ENCODE data around the gene FRY.

The FRY gene

DNA sequence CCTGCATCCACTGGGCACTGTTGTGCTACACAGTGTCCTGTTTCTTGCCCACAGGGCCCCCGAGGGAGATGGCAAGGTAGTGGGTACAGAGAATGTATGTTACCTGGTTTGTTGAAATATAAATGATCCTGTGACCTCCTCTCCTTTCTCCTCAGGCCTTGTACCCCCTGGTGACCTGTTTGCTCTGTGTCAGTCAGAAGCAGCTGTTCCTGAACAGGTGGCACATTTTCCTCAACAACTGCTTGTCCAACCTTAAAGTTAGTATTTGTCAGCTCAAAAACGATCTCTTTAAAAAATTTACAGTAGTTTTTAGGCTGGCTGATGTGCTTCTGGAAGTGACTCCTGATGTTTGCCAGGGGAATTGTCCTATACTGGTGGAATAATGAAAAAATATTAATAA, 105.1 kb downstream of the FRY start:
- no peak for DNase-seq

DNA sequence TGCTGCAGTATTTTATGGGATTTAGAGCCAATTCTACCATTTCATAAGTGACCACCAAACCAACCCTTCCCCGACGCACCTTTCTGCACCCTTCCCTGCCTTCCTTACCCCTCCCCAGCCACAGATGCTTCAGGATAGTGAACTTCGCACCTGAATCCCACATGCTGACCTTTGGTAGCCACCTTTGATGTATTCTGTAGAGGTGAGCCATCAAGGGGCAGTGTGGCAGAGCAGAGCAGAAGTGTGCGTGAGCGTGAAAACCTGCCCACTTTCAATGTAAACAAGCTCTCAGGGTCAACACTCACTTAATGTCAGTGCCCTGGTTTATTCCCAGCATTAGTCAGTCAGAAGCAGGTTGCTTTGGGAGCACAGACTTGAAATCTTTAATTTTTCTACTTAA, 107.7 kb downstream of the FRY start:
- DNase-seq, result no peak

DNA sequence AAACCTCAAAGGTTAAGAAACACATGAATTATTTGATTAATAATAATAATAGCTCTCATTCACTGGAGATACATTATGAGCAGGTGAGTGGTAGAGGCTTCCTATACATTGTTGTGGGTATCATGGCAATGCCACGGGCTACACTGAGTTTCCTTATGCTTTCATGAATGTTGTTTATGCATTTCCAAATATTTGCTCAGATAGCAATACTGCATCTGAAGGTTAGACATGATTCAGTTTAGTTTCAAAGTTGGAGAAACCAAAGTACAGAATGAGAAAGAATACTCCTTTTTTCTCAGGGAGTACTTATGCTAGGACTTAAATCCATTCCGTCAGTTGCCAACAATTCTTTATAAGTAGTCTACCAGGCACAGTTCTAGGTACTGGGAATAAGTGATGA, 108.5 kb downstream of the FRY start:
- no peak for DNase-seq

DNA sequence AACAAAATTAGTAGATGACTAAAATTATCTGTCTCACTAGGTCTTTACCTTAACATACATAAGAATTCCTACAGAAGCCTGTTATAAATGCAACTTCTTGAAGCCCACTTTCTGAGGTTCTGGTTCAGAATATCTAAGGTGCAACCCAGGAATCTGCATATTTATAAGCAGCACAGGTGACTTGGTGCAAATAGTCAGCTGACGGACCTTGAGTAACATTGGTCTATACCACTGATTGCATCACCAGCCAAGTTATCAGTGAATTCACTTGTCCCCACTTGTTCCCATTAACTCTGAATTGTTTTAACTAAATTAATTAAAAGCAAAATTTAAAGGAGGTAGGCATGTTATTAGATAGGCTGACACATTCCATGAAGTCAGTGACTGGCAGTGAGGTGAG, 109.9 kb downstream of the FRY start:
- DNase-seq, result no peak

DNA sequence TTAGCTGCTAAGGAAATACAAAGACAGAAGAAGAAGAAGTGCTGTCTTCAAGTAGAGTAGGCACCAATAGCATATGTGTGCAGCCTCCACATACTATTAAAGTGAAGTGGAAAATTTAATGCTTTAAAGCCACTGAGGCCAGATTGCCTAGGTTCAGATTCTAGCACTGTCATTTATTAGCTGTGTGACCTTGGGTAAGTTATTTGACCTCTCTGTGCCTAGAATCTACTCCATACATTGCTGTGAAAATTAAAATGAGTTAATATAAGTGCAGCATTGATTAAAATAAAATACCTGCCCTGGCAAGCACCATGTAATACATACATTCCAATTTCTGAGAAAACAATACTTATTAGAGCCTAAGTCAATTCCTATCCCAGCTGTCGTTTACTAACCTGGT, 110.5 kb downstream of the FRY start:
- DNase-seq, result no peak

DNA sequence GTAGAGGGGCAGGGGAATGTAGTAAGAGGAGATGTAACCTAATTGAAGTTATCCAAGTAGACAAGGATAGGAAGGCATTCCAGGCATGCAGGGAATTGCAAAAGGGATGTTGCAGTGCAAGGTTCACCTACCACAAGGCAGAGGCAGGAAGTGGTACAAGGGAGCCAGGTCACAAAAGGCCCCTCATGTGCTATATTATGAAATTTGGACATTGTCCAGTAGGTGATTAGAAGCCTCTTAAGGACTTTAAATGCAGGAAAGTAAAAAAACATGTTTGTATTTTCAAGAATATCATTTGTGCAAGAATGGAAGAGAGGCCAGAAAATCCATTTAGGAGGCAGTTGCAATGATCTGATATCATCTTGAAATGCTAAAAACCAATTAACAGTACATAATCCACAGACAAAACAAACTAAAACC, 111.4 kb downstream of the FRY start:
- DNase-seq, result no peak

DNA sequence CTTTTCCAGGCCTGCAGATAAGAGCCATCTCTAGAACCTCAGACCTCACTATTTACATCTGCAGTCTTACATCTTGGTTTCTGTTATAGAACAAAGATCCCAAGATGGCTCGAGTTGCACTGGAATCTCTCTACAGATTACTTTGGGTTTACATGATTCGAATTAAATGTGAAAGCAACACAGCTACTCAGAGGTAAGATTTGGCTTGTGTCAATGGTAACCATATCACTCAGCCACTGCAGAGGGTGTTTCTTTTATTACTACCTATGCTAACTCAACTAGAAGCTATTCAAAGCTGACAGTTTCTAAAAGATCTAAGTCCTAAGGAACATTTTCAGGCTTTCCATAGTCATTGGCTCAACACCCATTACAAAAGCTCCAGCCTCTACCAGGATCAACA, 115.6 kb downstream of the FRY start:
- peak; percentile 16 for DNase-seq

DNA sequence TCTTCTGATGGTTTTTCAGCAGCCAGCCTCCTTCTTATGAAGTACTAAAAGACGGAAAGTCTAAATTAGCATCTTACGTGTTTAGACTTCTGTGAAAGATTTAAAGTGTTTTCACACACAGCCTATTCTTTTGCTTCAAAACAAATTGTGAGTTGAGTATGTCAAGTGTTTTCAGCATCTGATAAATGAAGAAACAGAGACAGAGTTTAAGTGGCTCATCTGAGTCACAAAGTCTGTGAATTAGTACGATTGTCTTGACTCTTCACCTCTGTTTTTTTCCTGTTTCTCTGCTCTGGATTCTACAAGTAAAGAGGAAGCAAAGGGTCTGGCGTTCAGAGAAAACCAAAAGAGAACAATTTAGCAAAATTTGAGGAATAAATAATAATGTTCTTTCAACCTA, 116.4 kb downstream of the FRY start:
- DNase-seq, result no peak

DNA sequence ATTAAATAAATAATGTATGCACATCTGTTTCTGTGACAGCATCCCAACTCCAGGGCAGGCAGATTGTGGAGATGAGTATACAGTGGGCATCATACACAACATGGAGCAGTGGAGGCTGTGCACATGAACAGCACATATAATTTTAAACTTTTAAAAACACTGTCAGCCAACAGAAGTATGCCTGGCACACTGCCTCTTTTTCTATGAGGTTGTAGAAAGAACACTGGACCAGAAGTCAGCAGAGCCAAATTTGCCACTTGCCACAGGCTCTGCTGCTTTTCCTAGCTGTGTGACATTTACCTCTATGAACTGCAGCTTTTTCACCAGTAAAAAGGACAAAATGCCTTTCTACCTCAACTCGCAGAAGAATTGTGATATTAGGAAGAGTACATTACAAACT, 118.7 kb downstream of the FRY start:
- no peak for DNase-seq

DNA sequence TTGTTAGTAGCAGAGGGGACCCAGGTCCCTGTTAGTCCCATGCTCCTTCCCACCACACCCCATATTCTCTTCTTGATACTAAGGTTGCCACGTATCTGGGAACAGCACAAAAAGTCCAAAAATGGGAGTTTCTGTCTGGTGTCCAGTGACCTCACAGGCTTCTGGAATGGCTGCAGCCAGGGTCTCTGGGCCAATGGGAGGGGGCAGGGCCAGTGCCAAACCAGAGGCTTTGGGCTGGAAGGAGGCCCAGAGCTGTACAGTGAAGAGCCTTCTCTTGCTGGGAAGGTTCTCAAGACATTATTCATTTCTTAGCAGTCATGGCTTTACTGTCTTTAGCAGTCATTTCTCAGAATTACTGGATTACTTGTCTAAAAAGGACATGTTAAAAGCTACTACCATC, 119.2 kb downstream of the FRY start:
- DNase-seq, result no peak

DNA sequence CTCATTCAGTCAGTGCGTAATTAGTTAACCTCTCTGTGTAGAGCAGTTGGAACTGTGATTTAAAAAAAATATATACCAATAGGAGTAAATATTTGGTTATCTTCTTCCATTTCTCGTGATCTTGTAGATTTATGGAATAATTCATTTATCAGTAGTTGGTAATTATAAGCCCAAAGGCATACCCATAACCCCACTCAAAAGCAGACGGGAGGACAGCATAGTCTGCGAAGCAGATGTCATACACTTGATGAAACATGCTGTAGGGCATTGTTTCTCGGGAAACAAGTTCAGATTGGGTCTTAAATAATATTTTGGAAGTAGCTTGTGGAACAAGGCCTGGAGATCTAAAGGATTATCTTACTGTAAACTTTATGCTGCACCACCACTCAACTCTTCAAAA, 119.7 kb downstream of the FRY start:
- no peak for DNase-seq

DNA sequence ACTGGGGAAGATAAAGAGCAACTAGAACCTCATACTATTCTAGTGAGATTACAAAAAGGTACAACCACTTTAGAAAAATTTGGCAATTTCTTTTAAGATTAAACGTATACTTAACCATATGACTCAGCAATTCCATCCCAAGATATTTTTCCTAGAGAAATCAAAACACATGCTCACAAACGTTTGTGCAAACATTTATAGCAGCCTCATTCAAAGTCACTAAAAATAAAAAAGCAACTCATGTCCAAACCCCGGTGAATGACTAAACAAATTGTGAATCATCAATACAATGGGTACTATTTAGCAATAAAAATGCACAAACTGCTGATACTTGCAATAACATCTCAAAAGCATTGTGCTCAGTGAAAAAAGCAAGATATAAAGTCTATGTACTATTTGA, 121.5 kb downstream of the FRY start:
- DNase-seq, result peak; percentile 6

DNA sequence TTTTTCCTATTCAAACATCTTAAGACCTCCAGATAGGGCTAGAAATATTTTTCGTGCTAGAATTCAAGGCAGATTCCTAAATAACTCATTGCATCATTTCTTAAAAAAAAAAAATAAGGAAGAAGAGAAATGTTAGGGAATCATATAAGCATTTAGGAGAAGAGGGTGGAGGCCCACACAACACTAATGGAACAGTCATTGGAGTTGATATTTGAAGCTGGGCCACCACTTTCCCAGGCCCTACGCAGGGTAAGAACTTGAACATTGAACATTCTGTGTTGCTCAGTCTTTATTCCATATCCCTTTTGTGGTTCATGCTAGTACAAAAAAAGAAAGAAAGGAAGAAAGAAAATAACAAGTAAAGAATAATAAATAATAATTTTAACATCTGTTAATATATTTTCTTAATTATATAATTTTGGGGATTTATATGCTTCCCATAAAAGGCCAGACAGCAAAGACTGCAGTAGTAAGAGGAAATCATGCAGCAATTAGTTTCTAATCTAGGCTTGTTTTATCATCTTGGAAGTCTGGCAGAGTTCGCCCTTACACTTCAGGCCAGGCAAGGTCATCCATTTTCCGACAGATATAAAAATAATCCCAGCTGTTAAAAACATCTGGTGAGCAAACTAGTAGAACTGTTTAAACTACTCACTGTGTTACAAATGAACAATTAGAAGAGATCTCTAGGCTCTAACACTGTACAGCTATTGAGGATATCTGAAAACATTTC, 127.7 kb downstream of the FRY start:
- DNase-seq, result no peak

DNA sequence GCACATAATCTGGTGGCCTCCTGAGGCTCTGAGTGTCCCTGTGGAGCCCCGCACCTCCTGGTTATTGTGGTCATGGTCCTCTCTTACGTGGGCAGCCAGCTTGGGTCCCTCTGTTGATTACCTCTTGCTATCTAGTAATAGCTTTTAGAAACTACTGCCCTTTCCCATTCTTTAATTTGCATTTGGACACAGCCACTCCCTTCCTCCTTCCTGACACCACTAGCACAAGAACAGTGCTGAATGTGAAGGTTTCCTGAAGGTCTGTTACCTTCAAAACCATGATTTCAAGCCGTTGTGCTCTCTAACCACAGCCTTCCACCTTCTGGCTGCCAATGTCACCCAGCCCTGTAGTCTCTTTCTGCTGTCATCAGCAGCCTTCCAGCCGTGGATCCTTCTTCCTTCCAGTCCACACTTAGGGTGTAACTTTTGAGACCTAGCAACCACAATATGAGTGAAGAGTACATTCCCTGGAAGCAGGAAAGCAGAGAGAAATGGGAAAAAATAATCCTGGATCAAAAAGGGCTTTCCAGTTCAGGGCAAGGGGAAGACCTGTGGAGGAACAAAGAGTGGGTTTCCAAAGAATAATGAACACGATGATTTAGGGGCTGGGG, 130.9 kb downstream of the FRY start:
- no peak for DNase-seq

DNA sequence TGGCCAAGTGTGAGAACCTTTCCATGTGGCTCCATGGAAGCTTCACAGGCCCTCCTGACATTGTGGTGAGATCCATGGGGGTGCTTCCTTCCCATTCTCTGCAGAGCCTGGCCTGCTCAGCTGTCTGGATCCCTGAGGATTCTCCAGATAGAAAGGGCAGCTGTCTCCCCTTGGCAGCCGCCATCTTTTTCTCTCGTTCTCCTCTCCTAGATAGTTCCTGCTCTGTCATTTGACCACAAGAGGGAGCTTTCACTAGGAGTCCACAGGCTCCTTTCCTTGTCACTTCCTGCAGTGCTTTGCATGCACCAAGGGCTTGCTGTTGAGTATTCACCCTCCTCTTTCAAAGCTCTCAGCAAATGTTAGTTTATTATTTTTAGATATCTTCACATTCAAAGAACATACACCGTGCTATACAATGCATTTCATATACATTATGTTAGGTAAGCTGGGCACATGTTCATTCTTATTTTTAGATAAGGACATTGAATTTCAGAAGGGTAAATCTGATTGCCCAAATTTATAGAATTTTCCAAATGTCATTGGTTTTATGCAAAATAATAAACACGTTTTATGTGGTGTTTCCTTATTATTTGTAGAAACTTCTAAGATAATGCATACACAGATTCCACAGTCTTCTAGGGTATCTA, 133.2 kb downstream of the FRY start:
- peak; percentile 65 for DNase-seq

DNA sequence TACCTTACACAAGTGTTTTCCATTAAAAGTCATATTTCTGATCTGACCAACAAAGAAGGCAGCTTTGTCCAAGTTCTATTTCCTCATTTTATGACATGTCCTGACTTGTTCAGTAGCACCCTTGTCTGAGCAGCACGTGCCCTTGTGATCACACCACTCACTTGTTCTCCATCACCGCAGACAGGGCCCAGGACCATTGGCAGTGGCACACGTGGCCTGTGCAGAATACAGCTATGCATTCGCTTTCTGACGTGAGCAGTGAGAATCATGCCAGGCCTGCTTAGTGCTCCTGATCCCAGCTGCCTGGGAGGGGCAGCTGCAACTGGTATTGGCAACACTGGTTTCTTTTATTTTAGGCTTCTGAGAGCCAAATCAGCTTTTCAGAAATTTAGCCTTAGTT, 134.2 kb downstream of the FRY start:
- no peak for DNase-seq

DNA sequence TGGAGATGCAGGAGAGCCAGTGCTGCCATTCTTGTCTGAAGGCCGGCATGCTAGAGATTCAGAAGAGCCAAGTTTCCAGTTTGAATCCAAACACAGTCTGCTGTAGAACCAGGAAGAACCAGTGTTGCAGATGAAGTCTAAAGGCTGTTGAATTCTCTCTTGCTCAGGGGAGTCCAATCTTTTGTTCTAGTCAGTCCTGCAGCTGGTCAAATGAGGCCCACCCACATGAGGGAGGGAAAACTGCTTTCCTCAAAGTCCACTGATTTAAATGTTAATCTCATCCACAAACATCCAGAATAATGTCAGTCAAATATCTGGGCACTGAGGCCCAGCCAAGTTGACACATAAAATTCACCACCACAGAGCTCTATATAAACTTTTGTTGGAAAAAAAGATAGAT, 136.6 kb downstream of the FRY start:
- DNase-seq, result no peak

DNA sequence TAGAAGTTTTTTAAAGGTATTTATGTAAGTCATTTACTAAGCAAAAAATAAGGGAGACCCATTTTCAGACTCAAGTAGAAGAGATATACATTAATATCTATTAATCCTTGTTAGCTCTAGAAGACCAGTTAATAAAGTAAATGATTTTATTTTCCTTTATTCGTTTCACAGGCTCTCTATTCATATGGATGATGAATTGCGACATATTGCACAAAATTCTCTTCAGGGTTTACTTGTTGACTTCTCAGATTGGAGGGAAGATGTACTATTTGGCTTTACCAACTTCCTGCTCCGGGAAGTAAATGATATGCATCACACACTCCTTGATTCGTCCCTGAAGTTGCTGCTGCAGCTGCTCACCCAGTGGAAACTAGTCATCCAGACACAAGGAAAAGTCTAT, 139.3 kb downstream of the FRY start:
- DNase-seq, result no peak

DNA sequence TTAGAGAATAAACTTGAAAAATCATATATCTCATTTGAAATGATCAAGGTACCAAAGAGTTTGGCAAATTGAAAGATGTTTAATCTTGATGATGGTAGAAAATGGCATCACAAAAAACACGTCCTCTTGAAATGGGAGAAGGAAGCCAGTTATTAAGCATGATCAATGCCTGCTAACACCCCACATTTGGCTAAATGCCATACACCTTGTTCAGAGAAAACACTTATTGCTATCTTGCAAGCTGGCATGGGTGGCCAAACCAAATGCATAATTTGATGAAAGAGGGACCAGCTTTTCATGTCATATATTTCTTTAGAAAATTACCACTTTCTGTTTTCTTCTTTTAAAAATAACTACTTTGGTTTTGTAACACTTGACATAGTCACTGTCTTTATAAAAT, 142.3 kb downstream of the FRY start:
- DNase-seq, result no peak

DNA sequence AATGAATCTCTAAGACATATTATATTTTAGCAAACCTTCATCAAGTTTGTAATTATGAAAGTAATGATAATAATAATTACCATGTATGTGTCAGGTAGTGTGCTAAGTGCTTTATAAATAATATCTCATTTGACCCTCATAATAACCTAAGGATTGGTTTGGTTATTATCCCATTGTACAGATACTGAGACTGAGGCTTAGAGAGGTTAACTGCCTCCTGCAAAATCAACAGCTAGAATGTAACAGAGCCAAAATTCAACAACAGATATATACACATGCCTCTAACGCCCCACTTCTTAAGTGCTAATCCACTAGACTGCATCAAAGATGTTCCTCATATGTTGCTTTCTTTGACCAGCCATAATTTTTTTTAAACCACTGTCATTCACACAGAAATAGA, 142.8 kb downstream of the FRY start:
- no peak for DNase-seq

DNA sequence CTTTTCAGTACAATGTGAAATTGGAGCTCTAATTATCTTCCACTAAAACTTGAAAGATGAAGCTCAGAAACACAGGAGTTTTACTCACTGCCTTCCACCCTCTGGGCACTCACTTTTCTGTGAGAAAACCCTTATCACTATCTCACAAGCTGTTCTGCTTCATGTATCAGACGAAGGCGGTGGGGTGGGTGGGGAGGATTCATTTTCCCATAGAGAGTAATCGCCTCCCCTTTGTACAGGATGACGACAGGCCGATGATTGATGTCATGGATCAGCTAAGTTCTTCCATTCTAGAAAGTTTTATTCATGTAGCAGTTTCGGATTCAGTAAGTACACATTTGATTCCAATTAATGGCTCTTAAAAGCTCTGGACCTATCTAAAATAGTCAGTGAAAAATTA, 143.7 kb downstream of the FRY start:
- DNase-seq, result no peak

DNA sequence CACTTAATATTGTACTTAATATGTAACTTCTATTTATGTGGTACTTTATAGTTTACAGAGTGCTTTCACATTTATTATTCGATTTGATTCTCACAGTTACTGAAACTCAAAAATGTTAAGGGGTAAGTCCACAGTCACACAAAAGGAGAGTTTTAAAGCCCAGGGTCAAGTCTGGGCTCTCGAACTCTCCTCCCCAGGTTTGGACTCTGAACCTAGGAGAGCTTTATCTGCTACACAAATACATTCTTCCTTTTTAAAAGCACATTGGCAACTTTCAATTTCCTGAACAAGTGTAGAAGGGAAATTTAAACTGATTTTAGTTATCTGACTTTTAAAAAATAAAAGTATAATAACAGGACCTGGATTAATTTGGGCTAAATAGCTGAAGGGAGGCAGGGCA, 144.4 kb downstream of the FRY start:
- DNase-seq, result no peak

DNA sequence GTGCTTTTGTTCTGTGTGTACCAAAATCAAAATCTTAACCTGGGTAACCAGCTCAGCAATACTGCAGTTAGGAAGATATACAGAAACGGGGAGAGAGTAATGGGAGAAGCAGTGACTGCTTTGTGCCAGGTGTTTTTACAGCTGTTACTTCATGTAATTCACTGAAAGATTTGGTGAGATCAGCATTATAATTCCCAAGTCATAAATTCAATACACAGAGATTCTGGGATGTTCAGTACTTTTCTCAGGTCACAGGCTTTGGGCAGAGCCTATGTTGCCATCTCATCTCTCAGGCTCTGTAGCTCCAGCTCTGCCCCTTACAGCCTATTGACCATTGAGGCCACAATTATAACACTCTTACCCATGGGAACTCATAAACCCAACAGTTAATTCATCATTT, 145.1 kb downstream of the FRY start:
- DNase-seq, result no peak

DNA sequence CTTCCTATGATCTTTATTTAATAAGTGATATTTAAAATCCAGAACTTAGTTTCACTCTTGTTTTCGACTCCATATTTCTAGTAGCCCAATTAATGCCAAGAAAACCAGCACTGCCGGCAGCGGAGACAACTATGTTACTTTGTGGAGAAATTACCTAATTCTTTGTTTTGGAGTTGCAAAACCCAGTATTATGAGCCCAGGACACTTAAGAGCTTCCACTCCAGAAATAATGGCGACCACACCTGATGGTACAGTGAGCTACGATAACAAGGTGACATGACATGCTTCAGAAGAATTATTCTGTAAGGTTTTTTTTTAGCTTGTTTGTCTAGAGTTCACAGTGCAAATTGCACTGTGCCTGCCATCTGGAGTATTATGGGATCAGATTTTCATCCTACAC, 147.2 kb downstream of the FRY start:
- no peak for DNase-seq

DNA sequence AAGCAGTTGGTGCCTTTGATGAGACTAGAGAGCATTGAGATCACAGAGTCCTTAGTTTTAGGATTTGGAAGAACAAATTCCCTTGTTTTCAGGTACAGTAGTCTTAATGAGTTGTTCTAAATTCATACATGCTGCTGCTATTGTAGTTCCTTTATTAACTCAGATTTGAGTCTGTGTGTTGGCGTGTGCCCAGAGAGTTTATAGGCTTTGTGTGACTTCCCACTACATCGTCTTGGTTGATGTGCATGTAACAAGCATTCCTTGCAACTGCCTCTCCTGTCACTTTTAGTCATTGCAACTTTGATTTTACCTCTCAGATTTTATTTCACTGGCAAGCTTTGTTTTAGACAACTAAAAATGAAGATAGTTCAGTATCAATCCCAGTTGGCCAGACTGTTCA, 148.1 kb downstream of the FRY start:
- no peak for DNase-seq
